HepG2 (cell line): ENCODE results near the gene UMPS. TPM values are rescaled to one million over a fixed set of nuclear protein-coding genes. Genes with fewer than 3 reads are reported as not detected.

Experiments used
- ATAC-seq: fragments of 200-7000 bp; cut with Tn5 transposase; 3 replicates; pipeline ENCODE4 v1.9.1; 2020; ENCODE audit warnings: mild to moderate bottlenecking, moderate library complexity
- BruUV-seq: library from RNA; stranded (reverse); fragments of 400-500 nt; replicated peaks from 2 replicates; lab custom pipeline; 2021; lab: Mats Ljungman, UMichigan
- CTCF ChIA-PET: fragments of 300-600 bp; formaldehyde crosslinking; extraction: SDS; loops from one replicate; lab custom pipeline; 2021; ENCODE audit warnings: low total read pairs, inconsistent platforms, low intra/inter-chr PET ratio; lab: Yijun Ruan, JAX
- POLR2A ChIA-PET: fragments of 350-600 bp; sonication (Branson Sonifier 250); formaldehyde crosslinking; loops from one replicate; lab custom pipeline; 2020; ENCODE audit warnings: antibody characterized with exemption, inconsistent platforms; lab: Yijun Ruan, JAX
- DNase-seq: peaks from one replicate; pipeline ENCODE4 v3.0.0-alpha.2; 2015; ENCODE audit warnings: low spot score
- FAIRE-seq: peaks from 3 replicates; lab custom pipeline; 2011; peaks lifted over from hg19 to GRCh38; lab: Jason Lieb, UNC
- H2AFZ ChIP-seq: one replicate; pipeline ENCODE4 v1.6.1; 2011; ENCODE audit warnings: low read length, inconsistent platforms
- H3K27ac ChIP-seq: fragments of 300-600 bp; 3 replicates; pipeline ENCODE4 v1.8.0; 2011; ENCODE audit warnings: mixed run types, mild to moderate bottlenecking, mixed read lengths, low read length, inconsistent platforms; ENCODE audit not compliant: insufficient read depth; ENCODE audit errors: extremely low read length
- H3K27me3 ChIP-seq, 2 experiments: fragments of 200-600 bp in 1 of 2; 2 replicates in 1 of 2; 3 replicates in 1 of 2; pipeline versions ENCODE4 v1.6.0 to v1.8.0; 2011; ENCODE audit warnings: low read length in 2 of 2, mild to moderate bottlenecking in 2 of 2, moderate library complexity in 2 of 2, inconsistent platforms in 1 of 2; ENCODE audit not compliant: insufficient read depth in 2 of 2, control insufficient read depth in 1 of 2
- H3K36me3 ChIP-seq, 2 experiments: fragments of 200-600 bp in 1 of 2; replicated peaks in 1 of 2; 2 replicates in 1 of 2; 3 replicates in 1 of 2; pipeline versions ENCODE4 v1.5.1 to v1.8.0; 2011; ENCODE audit warnings: low read length in 2 of 2, inconsistent platforms in 1 of 2; ENCODE audit not compliant: insufficient read depth in 2 of 2, control insufficient read depth in 1 of 2
- H3K4me1 ChIP-seq: 2 replicates; pipeline ENCODE4 v1.5.1; 2012; ENCODE audit warnings: low read length, inconsistent platforms; ENCODE audit not compliant: insufficient read depth
- H3K4me2 ChIP-seq: 2 replicates; pipeline ENCODE4 v1.6.0; 2011; ENCODE audit warnings: low read depth, low read length, inconsistent platforms
- H3K4me3 ChIP-seq, 3 experiments: fragments of 200-600 bp in 1 of 3; sonication (generic), shearing (Covaris generic) in 1 of 3; replicated peaks in 1 of 3; 2 replicates each; pipeline ENCODE4 v1.5.1; 2011 to 2016; ENCODE audit warnings: low read length in 3 of 3, inconsistent platforms in 2 of 3, low read depth in 2 of 3, mild to moderate bottlenecking in 2 of 3, control low read depth in 1 of 3, mixed read lengths in 1 of 3; ENCODE audit not compliant: insufficient read depth in 1 of 3
- H3K79me2 ChIP-seq: one replicate; pipeline ENCODE4 v1.6.1; 2011; ENCODE audit warnings: low read length, inconsistent platforms; ENCODE audit not compliant: insufficient read depth
- H3K9ac ChIP-seq: 2 replicates; pipeline ENCODE4 v1.6.0; 2011; ENCODE audit warnings: mild to moderate bottlenecking, low read depth, low read length, inconsistent platforms; ENCODE audit not compliant: insufficient read depth
- H3K9me3 ChIP-seq: 2 replicates; pipeline ENCODE4 v1.5.1; 2012; ENCODE audit warnings: mild to moderate bottlenecking, low read length
- H4K20me1 ChIP-seq: 2 replicates; pipeline ENCODE4 v1.6.0; 2011; ENCODE audit warnings: inconsistent platforms, mild to moderate bottlenecking, low read length, moderate library complexity; ENCODE audit not compliant: insufficient read depth
- DMTF1 ChIP-seq: sonication (generic); formaldehyde crosslinking; IDR thresholded peaks from 2 replicates; pipeline ENCODE4 v1.4.0; 2020; ENCODE audit warnings: mild to moderate bottlenecking, missing genetic modification reagents
- IRF9 ChIP-seq: sonication (generic); formaldehyde crosslinking; IDR thresholded peaks from 2 replicates; pipeline ENCODE4 v1.8.0; 2022; ENCODE audit warnings: missing genetic modification reagents, mild to moderate bottlenecking, borderline replicate concordance
- MTF2 ChIP-seq: sonication (generic); formaldehyde crosslinking; IDR thresholded peaks from 2 replicates; pipeline ENCODE4 v1.5.0; 2020; ENCODE audit warnings: missing genetic modification reagents, borderline replicate concordance
- MYNN ChIP-seq: sonication (generic); formaldehyde crosslinking; IDR thresholded peaks from 2 replicates; pipeline ENCODE4 v1.4.0; 2020; ENCODE audit warnings: mild to moderate bottlenecking, low read depth, missing genetic modification reagents
- ONECUT2 ChIP-seq: sonication (generic); formaldehyde crosslinking; IDR thresholded peaks from 2 replicates; pipeline ENCODE4 v1.4.0; 2020; ENCODE audit warnings: missing genetic modification reagents
- WIZ ChIP-seq: sonication (generic); formaldehyde crosslinking; IDR thresholded peaks from 2 replicates; pipeline ENCODE4 v1.5.1; 2020; ENCODE audit warnings: mild to moderate bottlenecking, missing genetic modification reagents
- ZBTB46 ChIP-seq: sonication (generic); formaldehyde crosslinking; IDR thresholded peaks from 2 replicates; pipeline ENCODE4 v1.4.0; 2020; ENCODE audit warnings: mild to moderate bottlenecking, missing genetic modification reagents, borderline replicate concordance
- ZNF121 ChIP-seq: sonication (generic); formaldehyde crosslinking; IDR thresholded peaks from 2 replicates; pipeline ENCODE4 v1.5.0; 2020; ENCODE audit warnings: mild to moderate bottlenecking, missing genetic modification reagents
- ZNF564 ChIP-seq: sonication (generic); formaldehyde crosslinking; IDR thresholded peaks from 2 replicates; pipeline ENCODE4 v1.8.1; 2023; ENCODE audit warnings: mild to moderate bottlenecking, missing genetic modification reagents
- WGBS: methylation state at CpG from one replicate; pipeline ENCODE4 v1.1.6; 2017; ENCODE audit warnings: low lambda C conversion rate; 5-methylcytosine and 5-hydroxymethylcytosine counted together
- in situ Hi-C: cut with HindIII; loops from 2 replicates; pipeline ENCODE4 v1.10.0; 2017; ENCODE audit warnings: low pct_unique_long_range_greater_than_20kb; ENCODE audit not compliant: extremely low pct_ligation_motif_present
- intact Hi-C: fragments of 100-400 bp; cut with micrococcal nuclease; formaldehyde crosslinking; loops from one replicate; pipeline ENCODE4 v1.10.0; 2022; ENCODE audit not compliant: unreplicated experiment
- polyA plus RNA-seq, 8 experiments: library from polyadenylated mRNA; depleted of rRNA in 3 of 8; stranded (reverse) in 7 of 8; unstranded in 1 of 8; fragments of >200 nt; fragmentation: Illumina TruSeq in 4 of 8; extraction: Trizol in 4 of 8; gene quantifications; 2 replicates each; pipeline versions ENCODE4 v1.2.1 to v1.2.3, GENCODE V29; 2011 to 2016; ENCODE audit warnings: low read depth in 4 of 8, missing spikeins in 1 of 8, mixed read lengths in 1 of 8; ENCODE audit not compliant: insufficient read depth in 1 of 8
- total RNA-seq, 5 experiments: library from RNA; depleted of rRNA; stranded (reverse); fragments of >200 nt; fragmentation: Illumina TruSeq; extraction: Trizol; gene quantifications; 2 replicates each; pipeline ENCODE4 v1.2.3, GENCODE V29; 2016; ENCODE audit warnings: low read depth in 1 of 5

UMPS gene
- total and polyA plus RNA-seq, 2 of the 13 experiments (the other 11 are each of a cell fraction or from before 2014, with no cell fraction given) = 52.7 to 74.2 TPM

GRCh38 chr3:124787476-124788195 is 57.4 kb downstream of the UMPS start:
- ATAC-seq (no peak), DNase-seq (no peak), FAIRE-seq (no peak)
- Histone ChIP-seq H3K27me3 (no peaks in the 10 kb centered on the region), H3K4me2 (no peak overlapping the region), H3K4me3 (no peak overlapping the region), H2AFZ (no peak overlapping the region), H4K20me1 (no peaks in the 10 kb centered on the region), H3K79me2 (no peaks in the 10 kb centered on the region), H3K4me1 (peaks cover 22% of the 10 kb centered on the region), H3K9ac (no peak overlapping the region), H3K36me3 (peaks cover 18 to 51% of the 10 kb centered on the region in 2 experiments), H3K9me3 (no peaks in the 10 kb centered on the region), H3K27ac (no peak overlapping the region)
- 94% methylated on average over 3 of the region's 3 CpGs for WGBS
- in situ Hi-C loops (no loop called here), intact Hi-C loops (loop anchor here (1.0 to 5.0 kb wide), 2 partner anchors 50 to 114 kb away; no protein-coding TSS in a partner anchor)
- BruUV-seq = no TSS peak
- CTCF ChIA-PET = interaction anchor here (1.4 kb wide), 1 partner anchor 113 kb away, joined by 11 read pairs; no protein-coding TSS in a partner anchor
- POLR2A ChIA-PET = interaction anchor here (1.6 to 3.0 kb wide), 3 partner anchors 46 to 114 kb away, joined by 4 to 12 read pairs (median 8); partner anchors contain the start of gene ITGB5
- no peak for TF ChIP-seq ONECUT2 (CRISPR knock-in tag)
- TF ChIP-seq ZNF121 (CRISPR knock-in tag) = peak; percentile 72
- TF ChIP-seq ZBTB46 (CRISPR knock-in tag) = no peak

GRCh38 chr3:124788254-124788745 is 58.0 kb downstream of the UMPS start:
- in situ Hi-C loops = no loop called here
- H4K20me1 ChIP-seq = no peaks in the 10 kb centered on the region
- no peak overlapping the region for H3K4me3 ChIP-seq
- no peaks in the 10 kb centered on the region for H3K79me2 ChIP-seq
- peaks cover 28% of the 10 kb centered on the region for H3K4me1 ChIP-seq
- ATAC-seq = no peak
- FAIRE-seq = no peak
- DNase-seq = no peak
- BruUV-seq = no TSS peak
- no peak overlapping the region for H2AFZ ChIP-seq
- H3K27ac ChIP-seq = no peak overlapping the region
- no peaks in the 10 kb centered on the region for H3K9me3 ChIP-seq
- CTCF ChIA-PET = no interaction called here
- no peaks in the 10 kb centered on the region for H3K27me3 ChIP-seq
- WGBS = 89% methylated on average over 2 of the region's 2 CpGs
- no peak overlapping the region for H3K4me2 ChIP-seq
- intact Hi-C loops = loop anchor here (5.0 kb wide), 1 partner anchor 49 kb away; no protein-coding TSS in a partner anchor
- H3K36me3 ChIP-seq = peaks cover 21 to 55% of the 10 kb centered on the region in 2 experiments
- POLR2A ChIA-PET = interaction anchor here (1.8 to 3.0 kb wide), 2 partner anchors 45 to 113 kb away, joined by 8 to 12 read pairs; no protein-coding TSS in a partner anchor
- H3K9ac ChIP-seq = no peak overlapping the region
- TF ChIP-seq MYNN (CRISPR knock-in tag) (no peak), ZNF564 (no peak), DMTF1 (CRISPR knock-in tag) (no peak), WIZ (no peak), MTF2 (CRISPR knock-in tag) (no peak), IRF9 (CRISPR knock-in tag) (no peak)
